Measurements from ENCODE around the gene PRKCH. TPM values are rescaled to one million over a fixed set of nuclear protein-coding genes. Genes with fewer than 3 reads are reported as not detected.

PRKCH gene
- total RNA-seq, 1 donor from 2014 or later = 8.4 TPM

DNA sequence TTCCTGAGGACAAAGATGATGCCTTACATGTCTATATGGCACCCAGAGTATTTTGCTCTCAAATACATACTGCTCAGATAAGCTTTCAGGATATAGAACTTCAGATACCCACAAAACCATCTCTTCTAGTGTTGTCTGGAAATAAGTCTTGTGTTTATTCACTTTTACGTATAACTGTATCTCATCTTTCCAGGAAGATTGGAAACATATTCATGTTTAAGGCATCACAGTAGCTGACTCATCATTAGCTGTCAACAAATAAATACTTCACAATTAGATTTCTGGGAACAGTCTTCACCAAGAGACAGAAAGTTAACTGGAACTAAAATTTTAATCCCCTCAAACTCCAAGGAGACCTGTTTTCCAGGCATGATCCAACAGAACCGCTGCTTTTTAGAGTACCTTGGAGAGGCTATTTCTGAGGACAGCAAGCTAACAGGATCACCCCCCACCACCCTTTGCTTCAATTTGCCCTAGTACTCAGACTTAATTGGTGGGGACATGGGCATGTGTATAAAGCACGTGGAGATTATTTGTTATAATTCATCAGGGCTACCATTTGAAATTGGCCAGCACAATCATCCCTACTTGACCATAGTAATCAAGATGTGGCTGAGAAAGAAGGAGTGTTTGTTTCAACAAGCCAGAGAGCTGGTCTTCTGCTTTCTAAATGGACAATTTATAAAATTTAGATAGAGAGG, 244.6 kb downstream of the PRKCH start:
- TF ChIP-seq, protein P1, sequence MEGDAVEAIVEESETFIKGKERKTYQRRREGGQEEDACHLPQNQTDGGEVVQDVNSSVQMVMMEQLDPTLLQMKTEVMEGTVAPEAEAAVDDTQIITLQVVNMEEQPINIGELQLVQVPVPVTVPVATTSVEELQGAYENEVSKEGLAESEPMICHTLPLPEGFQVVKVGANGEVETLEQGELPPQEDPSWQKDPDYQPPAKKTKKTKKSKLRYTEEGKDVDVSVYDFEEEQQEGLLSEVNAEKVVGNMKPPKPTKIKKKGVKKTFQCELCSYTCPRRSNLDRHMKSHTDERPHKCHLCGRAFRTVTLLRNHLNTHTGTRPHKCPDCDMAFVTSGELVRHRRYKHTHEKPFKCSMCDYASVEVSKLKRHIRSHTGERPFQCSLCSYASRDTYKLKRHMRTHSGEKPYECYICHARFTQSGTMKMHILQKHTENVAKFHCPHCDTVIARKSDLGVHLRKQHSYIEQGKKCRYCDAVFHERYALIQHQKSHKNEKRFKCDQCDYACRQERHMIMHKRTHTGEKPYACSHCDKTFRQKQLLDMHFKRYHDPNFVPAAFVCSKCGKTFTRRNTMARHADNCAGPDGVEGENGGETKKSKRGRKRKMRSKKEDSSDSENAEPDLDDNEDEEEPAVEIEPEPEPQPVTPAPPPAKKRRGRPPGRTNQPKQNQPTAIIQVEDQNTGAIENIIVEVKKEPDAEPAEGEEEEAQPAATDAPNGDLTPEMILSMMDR (IDR thresholded peaks at IDR 0.05; ENCODE audit: insufficient read depth, low read length, poor library complexity, severe bottlenecking) = no peak
- no peaks in the 10 kb centered on the region for H3K36me3 ChIP-seq (ENCODE audit: control insufficient read depth, insufficient read depth, low read length)
- H3K27me3 ChIP-seq (ENCODE audit: control insufficient read depth, insufficient read depth, low read length) = no peaks in the 10 kb centered on the region
- H3K4me3 ChIP-seq (ENCODE audit: low read depth, low read length) = no peak overlapping the region
- DNase-seq (ENCODE audit: low read depth) = no peak

- TF ChIP-seq, protein P1 (IDR thresholded peaks at IDR 0.05; ENCODE audit: insufficient read depth, low read length, poor library complexity, severe bottlenecking) = no peak
- Histone ChIP-seq H3K27me3 (ENCODE audit: control insufficient read depth, insufficient read depth, low read length) (no peaks in the 10 kb centered on the region), H3K36me3 (ENCODE audit: control insufficient read depth, insufficient read depth, low read length) (no peaks in the 10 kb centered on the region), H3K4me3 (ENCODE audit: low read depth, low read length) (no peak overlapping the region)
- no peak for DNase-seq (ENCODE audit: low read depth)
Measured at GRCh38 chr14:61566537-61567225, 245.3 kb downstream of the PRKCH start.

- TF ChIP-seq, protein P1 (IDR thresholded peaks at IDR 0.05; ENCODE audit: insufficient read depth, low read length, poor library complexity, severe bottlenecking) = peak; percentile 33
- Histone ChIP-seq H3K36me3 (ENCODE audit: control insufficient read depth, insufficient read depth, low read length) (no peaks in the 10 kb centered on the region), H3K4me3 (ENCODE audit: low read depth, low read length) (no peak overlapping the region), H3K27me3 (ENCODE audit: control insufficient read depth, insufficient read depth, low read length) (no peaks in the 10 kb centered on the region)
- no peak for DNase-seq (ENCODE audit: low read depth)
Measured at GRCh38 chr14:61567838-61568571, 246.6 kb downstream of the PRKCH start.

GRCh38 chr14:61568572-61569011, 247.2 kb downstream of the PRKCH start:
- TF ChIP-seq, protein P1 (IDR thresholded peaks at IDR 0.05; ENCODE audit: insufficient read depth, low read length, poor library complexity, severe bottlenecking) = no peak
- no peaks in the 10 kb centered on the region for H3K36me3 ChIP-seq (ENCODE audit: control insufficient read depth, insufficient read depth, low read length)
- H3K4me3 ChIP-seq (ENCODE audit: low read depth, low read length) = no peak overlapping the region
- no peaks in the 10 kb centered on the region for H3K27me3 ChIP-seq (ENCODE audit: control insufficient read depth, insufficient read depth, low read length)
- DNase-seq (ENCODE audit: low read depth) = no peak

DNA sequence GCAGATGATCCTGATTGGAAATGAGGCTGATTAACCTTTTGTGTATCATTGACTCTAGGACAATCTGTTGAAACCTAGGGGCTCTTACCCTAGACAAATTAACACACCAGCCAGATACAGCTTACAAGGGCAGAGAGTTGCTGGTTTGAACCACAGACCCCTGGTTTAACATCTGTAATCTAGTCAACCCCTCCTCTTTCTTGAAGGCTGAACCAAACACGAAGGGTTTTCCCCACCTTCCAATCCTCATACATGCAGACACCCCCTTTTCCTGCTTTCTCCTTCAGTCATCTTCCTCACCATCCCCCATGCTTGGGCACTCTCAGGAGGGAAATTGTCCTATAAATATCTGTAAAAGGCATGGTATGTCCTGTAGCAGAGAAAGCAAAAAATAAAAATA, 247.9 kb downstream of the PRKCH start:
- no peak overlapping the region for H3K4me3 ChIP-seq (ENCODE audit: low read depth, low read length)
- no peaks in the 10 kb centered on the region for H3K27me3 ChIP-seq (ENCODE audit: control insufficient read depth, insufficient read depth, low read length)
- TF ChIP-seq, protein P1 (IDR thresholded peaks at IDR 0.05; ENCODE audit: insufficient read depth, low read length, poor library complexity, severe bottlenecking) = no peak
- no peaks in the 10 kb centered on the region for H3K36me3 ChIP-seq (ENCODE audit: control insufficient read depth, insufficient read depth, low read length)
- DNase-seq (ENCODE audit: low read depth) = no peak
